ENCODE results near the gene IL31RA.

Gene IL31RA

GRCh38 chr5:55858104-55858503 is 6.9 kb downstream of the IL31RA start:
- no peak for DNase-seq (ENCODE audit: extremely low read depth in 1 of 2, low read depth in 1 of 2)

DNA sequence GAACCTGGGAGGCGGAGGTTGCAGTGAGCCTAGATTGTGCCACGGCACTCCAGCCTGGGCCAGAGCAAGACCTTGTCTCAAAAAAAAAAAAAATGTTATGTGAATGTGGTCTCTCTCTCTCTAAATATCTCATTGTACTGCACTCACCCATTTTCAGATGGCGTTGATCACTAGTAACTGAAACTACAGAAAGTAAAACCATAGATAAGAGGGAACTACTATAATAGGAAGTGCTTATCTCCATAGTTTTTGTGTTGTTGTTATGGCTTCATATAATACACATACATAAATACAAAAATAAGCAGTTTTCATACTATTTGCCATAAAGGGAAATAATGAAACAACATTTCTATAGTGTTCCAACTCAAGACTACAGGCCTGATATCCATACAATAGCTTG is 9.1 kb downstream of the IL31RA start:
- DNase-seq (ENCODE audit: extremely low read depth in 1 of 2, low read depth in 1 of 2), result no peak

GRCh38 chr5:55860709-55861108 is 9.6 kb downstream of the IL31RA start:
- no peak for DNase-seq (ENCODE audit: extremely low read depth in 1 of 2, low read depth in 1 of 2)

DNA sequence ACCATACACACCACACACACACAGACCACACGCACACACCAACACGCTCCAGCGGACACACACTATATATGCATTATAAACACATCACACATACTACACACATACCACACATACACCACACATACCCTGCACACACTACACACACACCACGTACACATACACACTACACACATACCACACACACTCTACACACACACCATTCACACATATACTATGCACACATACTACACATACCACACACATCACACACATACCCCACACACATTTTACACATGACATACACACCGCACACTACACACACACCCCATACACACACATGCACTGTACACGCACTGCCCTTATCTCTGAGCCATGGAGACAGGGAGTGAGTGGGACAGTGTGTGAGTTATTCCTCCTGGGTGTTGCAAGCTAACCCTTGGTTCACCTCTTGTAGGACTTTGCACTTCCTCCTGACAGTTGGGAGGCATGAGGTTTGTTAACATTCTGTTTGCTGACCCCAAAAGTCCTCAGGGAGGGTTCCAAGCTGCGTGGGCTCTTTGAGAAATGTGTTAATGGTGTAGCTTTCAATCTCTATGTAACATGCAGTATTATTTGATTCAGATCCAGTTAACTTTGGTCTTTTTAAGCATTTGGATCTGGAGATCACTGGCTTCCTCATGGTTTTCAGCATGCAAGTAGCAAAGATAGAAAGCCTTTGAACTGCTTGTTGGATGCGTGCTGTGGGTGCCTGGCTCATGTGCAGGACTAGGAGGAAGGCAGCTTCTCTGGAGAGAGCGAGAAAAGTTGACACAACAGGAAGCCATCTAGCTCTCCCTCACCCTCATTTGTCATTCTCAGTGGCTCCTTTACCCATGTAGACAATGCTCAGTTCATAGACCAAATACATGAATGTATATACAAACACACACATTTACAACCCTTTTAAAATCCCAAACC is 13.7 kb downstream of the IL31RA start:
- no peak for DNase-seq (ENCODE audit: extremely low read depth in 1 of 2, low read depth in 1 of 2)

GRCh38 chr5:55865831-55866230 is 14.7 kb downstream of the IL31RA start:
- no peak for DNase-seq (ENCODE audit: extremely low read depth in 1 of 2, low read depth in 1 of 2)

DNA sequence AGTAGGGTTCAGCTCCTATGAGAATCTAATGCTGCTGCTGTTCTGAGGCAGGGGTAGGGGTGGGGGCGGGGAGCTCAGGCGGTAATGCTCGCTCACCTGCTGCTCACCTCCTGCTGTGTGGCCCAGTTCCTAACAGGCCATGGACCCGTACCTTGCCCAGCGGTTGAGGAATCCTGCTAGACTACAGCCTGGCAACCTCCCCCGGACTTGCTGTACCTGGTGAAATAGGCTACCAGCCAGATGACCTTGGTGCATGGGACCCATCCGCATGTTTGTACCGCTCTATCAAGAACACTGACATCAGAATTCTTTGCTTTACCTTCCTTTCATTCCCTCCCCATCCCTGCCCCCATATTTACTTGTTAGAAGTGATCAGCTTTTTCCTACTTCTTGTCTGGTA is 15.3 kb downstream of the IL31RA start:
- no peak for DNase-seq (ENCODE audit: extremely low read depth in 1 of 2, low read depth in 1 of 2)

GRCh38 chr5:55866934-55867333 is 15.8 kb downstream of the IL31RA start:
- no peak for DNase-seq (ENCODE audit: extremely low read depth in 1 of 2, low read depth in 1 of 2)

- no peak for DNase-seq (ENCODE audit: extremely low read depth in 1 of 2, low read depth in 1 of 2)
Observed at GRCh38 chr5:55868846-55869245, 17.7 kb downstream of the IL31RA start.

GRCh38 chr5:55869847-55870246 is 18.7 kb downstream of the IL31RA start:
- no peak for DNase-seq (ENCODE audit: extremely low read depth in 1 of 2, low read depth in 1 of 2)

DNA sequence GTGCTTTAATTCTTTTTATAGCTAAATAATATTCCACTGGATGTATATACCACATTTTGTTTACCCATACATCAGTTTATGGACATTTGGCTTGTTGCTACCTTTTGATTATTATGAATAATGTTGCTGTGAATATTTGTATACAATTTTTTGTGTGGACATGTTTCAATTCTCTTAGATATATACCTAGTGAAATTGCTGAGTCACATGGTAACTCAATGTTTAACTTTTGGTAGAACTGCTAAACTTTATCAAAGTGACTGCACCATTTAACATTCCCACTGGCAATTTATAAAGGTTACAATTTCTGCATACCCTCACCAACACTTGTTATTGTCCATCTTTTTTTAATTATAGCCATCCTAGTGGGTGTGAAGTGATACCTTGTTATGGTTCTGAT is 22.1 kb downstream of the IL31RA start:
- no peak for DNase-seq (ENCODE audit: extremely low read depth in 1 of 2, low read depth in 1 of 2)

DNA sequence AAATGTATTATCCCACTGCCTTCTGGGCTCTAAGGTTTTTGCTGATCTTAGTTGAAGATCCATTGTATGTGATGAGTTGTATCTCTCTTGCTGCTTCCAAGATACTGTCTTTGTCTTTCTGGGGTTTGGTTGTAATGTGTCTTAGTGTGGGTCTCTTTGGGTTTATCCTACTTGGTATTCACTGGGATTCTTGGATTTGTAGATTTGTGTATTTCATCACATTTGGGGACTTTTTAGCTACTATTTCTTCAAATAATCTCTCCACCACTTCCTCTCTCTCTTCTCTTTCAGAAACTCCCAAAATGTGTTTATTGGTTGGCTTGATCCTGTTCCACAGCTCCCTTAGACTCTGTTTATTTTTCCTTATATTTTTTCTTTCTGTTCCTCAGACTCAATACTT is 26.5 kb downstream of the IL31RA start:
- DNase-seq (ENCODE audit: extremely low read depth in 1 of 2, low read depth in 1 of 2), result no peak

GRCh38 chr5:55880453-55880852 is 29.3 kb downstream of the IL31RA start:
- DNase-seq (ENCODE audit: extremely low read depth in 1 of 2, low read depth in 1 of 2), result no peak

DNA sequence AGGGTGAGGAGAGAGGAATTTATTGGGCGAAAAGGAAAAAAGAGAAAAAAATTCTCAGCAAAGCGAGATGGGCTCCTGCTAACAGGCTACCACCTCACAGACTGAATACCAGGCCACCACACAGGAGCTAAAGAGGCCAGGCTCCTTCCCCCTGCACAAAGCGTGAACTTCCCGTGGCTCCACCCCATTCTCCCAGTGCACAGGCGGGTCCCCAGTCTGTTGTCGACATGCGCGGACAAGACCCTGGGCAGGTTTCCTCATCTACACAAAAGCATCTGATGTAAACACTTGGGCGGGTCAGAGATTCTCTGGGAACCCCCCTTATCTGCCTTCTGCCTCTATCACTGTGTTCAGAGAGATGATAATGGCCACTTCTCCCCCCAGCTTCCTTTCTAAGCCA is 34.2 kb downstream of the IL31RA start:
- no peak for DNase-seq (ENCODE audit: extremely low read depth in 1 of 2, low read depth in 1 of 2)

DNA sequence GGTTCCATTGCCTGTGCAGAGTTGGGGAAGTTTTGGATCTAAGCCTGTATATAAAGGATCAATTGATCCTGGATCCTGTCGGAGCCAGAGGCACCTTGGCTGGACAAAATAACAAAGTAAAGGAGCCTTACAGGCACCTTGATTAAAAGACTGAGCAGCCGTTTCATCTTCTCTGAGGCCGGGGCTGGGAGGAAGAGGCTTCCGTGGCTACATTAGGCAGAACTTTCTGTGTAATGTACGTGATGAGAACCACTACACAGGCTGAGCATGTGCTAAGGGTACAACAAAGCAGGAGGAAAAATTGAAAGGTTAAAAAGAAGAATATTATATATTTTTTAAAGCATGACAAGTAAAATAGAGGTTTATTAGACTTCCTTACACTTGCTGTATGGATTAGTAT is 37.0 kb downstream of the IL31RA start:
- no peak for DNase-seq (ENCODE audit: extremely low read depth in 1 of 2, low read depth in 1 of 2)

DNA sequence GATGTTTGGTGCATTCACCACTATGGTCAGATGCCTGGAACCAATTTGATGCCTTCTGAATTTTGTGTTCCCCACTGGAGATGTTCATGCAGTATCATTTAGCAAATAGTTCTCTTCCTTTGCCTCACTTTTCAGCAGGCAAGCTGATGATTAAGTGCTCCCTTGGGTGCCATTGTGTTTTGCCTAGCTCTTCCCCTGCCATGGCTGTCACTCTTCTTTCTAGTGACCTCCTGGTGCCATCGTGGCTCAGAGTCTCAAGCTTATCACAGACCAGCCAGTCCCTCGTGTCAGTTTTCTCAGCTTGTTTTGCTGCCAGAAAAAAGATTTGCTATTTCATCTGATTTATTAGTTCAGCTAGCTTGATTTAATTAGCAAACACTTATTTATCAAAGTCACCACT is 41.3 kb downstream of the IL31RA start:
- DNase-seq (ENCODE audit: extremely low read depth in 1 of 2, low read depth in 1 of 2), result no peak

GRCh38 chr5:55894135-55894534 is 43.0 kb downstream of the IL31RA start:
- no peak for DNase-seq (ENCODE audit: extremely low read depth in 1 of 2, low read depth in 1 of 2)

DNA sequence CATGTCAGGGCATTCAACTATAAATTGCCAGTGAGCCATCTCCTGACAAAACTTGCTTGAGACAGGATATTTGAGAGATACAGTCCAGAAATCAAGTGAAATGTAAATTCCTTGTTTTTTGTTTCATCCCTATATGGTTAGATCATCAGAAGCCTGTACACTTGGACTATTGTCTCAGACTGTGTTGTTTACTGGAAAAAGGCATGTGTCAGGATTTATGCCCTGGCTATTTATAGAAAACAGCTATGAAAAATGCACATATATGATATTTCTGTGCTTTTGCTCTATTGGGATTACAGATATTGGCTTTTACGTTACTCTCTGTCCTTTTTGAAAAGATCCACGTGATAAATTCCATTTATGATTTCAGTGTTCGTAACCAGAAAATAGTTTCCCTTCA is 44.2 kb downstream of the IL31RA start:
- no peak for DNase-seq (ENCODE audit: extremely low read depth in 1 of 2, low read depth in 1 of 2)

GRCh38 chr5:55896238-55896637 is 45.1 kb downstream of the IL31RA start:
- DNase-seq (ENCODE audit: extremely low read depth in 1 of 2, low read depth in 1 of 2), result no peak

DNA sequence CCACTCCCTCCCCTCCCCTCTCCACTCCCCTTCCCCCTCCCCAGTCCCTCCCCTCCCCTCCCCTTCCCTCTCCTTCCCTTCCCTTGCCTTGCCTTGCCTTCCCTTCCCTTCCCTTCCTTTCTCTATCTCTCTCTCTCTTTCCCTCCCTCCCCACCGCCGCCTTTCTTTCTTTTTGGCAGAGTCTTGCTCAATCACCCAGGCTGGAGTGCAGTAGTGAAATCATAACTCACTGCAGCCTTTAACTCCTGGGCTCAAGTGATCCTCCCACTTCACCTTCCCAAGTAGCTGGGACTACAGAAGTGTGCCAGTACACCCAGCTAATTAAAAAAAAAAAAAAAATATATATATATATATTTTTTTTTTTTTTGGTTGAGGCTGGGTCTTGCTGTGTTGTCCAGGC is 45.5 kb downstream of the IL31RA start:
- no peak for DNase-seq (ENCODE audit: extremely low read depth in 1 of 2, low read depth in 1 of 2)

GRCh38 chr5:55897206-55897894 is 46.2 kb downstream of the IL31RA start:
- no peak for DNase-seq (ENCODE audit: extremely low read depth in 1 of 2, low read depth in 1 of 2)

GRCh38 chr5:55897905-55898304 is 46.7 kb downstream of the IL31RA start:
- no peak for DNase-seq (ENCODE audit: extremely low read depth in 1 of 2, low read depth in 1 of 2)

- DNase-seq (ENCODE audit: extremely low read depth in 1 of 2, low read depth in 1 of 2), result no peak
Observed at GRCh38 chr5:55899344-55899743, 48.2 kb downstream of the IL31RA start.
